HepG2 (cell line): ENCODE data around the gene CDH23.

Source experiments
- ATF1 ChIP-seq: IDR thresholded peaks from 2 replicates; pipeline ENCODE4 v1.6.1; 2016; ENCODE audit warnings: mild to moderate bottlenecking, control low read depth
- EP300 ChIP-seq, 3 experiments: sonication (generic) in 1 of 3; formaldehyde crosslinking in 1 of 3; IDR thresholded peaks; 2 replicates each; pipeline versions ENCODE4 v1.5.1 to v1.6.1; 2011 to 2020; ENCODE audit warnings: low read depth in 2 of 3, low read length in 2 of 3, borderline replicate concordance in 1 of 3, improper control_type of control experiment in 1 of 3, mild to moderate bottlenecking in 1 of 3, missing genetic modification reagents in 1 of 3, moderate library complexity in 1 of 3
- KLF16 ChIP-seq, 2 experiments: sonication (generic) in 1 of 2; formaldehyde crosslinking in 1 of 2; IDR thresholded peaks; 2 replicates each; pipeline versions ENCODE4 v1.6.1 to v1.8.0; 2016 to 2023; ENCODE audit warnings: missing genetic modification reagents in 2 of 2, missing compliant biosample characterization in 1 of 2
- SRSF1 ChIP-seq: fragments of 200-400 bp; formaldehyde crosslinking; optimal IDR thresholded peaks from 2 replicates; pipeline ENCODE3; 2017; ENCODE audit warnings: mild to moderate bottlenecking, low read depth, low read length, moderate library complexity
- STAG1 ChIP-seq: sonication (generic); formaldehyde crosslinking; IDR thresholded peaks from 2 replicates; pipeline ENCODE4 v1.4.0; 2020; ENCODE audit warnings: missing genetic modification reagents
- YY1 ChIP-seq: IDR thresholded peaks from 2 replicates; pipeline ENCODE4 v1.6.1; 2011; ENCODE audit warnings: low read length, low read depth, moderate library complexity, mild to moderate bottlenecking; ENCODE audit not compliant: insufficient read depth, insufficient replicate concordance
- ZBTB21 ChIP-seq: sonication (generic); formaldehyde crosslinking; IDR thresholded peaks from 2 replicates; pipeline ENCODE4 v1.4.0; 2020; ENCODE audit warnings: missing genetic modification reagents
- ZBTB33 ChIP-seq: sonication (generic); formaldehyde crosslinking; IDR thresholded peaks from 2 replicates; pipeline ENCODE4 v1.4.0; 2020; ENCODE audit warnings: missing genetic modification reagents

- no peak for TF ChIP-seq ATF1 (CRISPR knock-in tag)
- TF ChIP-seq STAG1 (CRISPR knock-in tag): no peak
- TF ChIP-seq SRSF1: no peak
- no peak for TF ChIP-seq ZBTB33 (CRISPR knock-in tag)
- no peak for TF ChIP-seq ZBTB21 (CRISPR knock-in tag)
- TF ChIP-seq EP300 (IDR thresholded peaks at IDR 0.05; ENCODE audit: low read depth in 2 of 2, low read length in 2 of 2): no peak
- TF ChIP-seq EP300 (CRISPR knock-in tag; IDR thresholded peaks at IDR 0.05; ENCODE audit: borderline replicate concordance): no peak
- no peak for TF ChIP-seq YY1
- TF ChIP-seq KLF16 (CRISPR knock-in tag; IDR thresholded peaks at IDR 0.05): no peak
Observed at GRCh38 chr10:71801361-71801760, 404.6 kb downstream of the CDH23 start.
